ENCODE results near the gene LMCD1.

The LMCD1 gene

DNA sequence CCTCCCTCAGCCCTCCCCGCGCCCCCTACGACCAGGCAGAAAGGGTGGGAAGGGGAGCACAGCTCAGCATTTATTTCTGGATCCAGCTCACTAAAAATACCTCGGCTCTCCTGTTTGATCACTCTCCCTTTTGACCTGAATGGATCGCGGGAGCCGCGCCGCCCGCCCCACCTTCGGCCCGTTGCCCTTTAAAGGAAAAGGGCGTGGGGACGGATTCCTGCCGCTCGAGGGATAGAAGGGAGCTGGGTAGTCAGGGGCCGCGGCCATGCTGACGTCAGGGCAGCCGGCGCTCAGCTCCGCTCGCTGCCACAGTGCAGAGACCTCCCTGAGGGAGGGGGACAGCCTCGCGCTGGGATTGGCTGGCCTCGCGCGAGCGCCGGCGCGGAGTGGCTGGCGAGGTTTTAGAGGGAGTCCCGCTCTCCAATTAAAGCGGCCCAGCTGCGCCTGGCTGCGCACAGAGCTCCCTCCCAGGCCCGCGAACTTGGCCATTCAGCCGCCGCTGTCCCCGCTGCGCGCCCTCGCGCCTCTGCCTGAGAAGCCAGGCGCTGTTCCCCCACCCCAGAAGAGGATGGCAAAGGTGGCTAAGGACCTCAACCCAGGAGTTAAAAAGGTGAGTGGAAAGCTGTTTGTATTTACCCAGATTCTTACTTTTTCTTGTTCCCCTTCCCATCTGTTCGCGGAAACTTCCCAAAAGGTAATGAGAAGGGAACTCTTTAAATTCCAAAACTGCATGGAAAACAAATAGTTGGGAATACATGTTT, at the start of gene LMCD1:
Gene LMCD1 (plus strand): TSS at position 453 of the 761 bp plus-strand sequence. CDS start 116 bp downstream, at position 569.
- peak; percentile 92 for DNase-seq (ENCODE audit: low read depth in 2 of 2)

GRCh38 chr3:8452112-8452511, 49.5 kb upstream of the LMCD1 start:
- DNase-seq (ENCODE audit: low read depth in 2 of 2) = no peak

- no peak for DNase-seq (ENCODE audit: low read depth in 2 of 2)
Measured at GRCh38 chr3:8453153-8453552, 48.5 kb upstream of the LMCD1 start.

GRCh38 chr3:8455526-8456411, 45.9 kb upstream of the LMCD1 start:
- DNase-seq (ENCODE audit: low read depth in 2 of 2) = no peak

- no peak for DNase-seq (ENCODE audit: low read depth in 2 of 2)
Measured at GRCh38 chr3:8456412-8456811, 45.2 kb upstream of the LMCD1 start.

DNA sequence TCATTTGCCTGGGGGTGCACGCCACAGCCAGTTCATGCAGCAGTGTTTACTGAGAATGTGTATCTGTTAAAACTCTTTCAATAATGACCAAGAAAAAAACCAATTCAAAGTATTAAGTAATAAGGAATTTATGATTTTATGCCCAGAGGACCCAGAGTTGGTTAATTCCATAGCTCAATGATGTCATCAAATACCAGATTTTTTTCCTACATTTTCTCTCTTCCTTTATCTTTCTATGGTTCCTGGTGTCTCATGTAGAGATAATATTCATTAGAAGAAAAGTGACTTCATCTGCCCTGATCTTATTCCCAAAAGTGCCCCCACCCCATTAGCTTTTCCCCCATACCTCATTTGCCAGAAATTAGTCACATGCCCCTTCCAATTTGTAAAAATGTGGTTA, 44.6 kb upstream of the LMCD1 start:
- peak; percentile 63 to 69 for DNase-seq (ENCODE audit: low read depth in 2 of 2)

DNA sequence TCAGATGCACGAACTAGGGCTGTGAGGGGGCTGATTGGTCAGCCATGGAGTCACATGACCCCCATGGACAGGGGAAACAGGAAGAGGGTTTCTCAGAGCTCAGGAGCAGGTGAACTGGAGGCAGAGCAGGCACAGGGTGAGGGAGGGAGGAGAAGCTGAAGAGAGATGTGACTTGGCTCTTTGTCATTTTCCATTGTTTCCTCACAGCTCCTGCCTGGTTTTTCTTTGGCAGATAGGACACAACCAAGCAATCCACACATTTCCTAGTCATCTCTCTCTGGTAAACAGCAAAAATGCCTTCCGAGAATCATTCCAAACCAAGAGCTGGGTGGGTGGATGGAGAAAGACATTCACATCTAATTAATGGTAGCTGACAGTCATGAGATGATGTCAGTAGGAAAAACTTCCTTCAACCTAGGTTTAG, 43.4 kb upstream of the LMCD1 start:
- peak; percentile 78 to 83 for DNase-seq (ENCODE audit: low read depth in 2 of 2)

GRCh38 chr3:8458711-8459110, 42.9 kb upstream of the LMCD1 start:
- DNase-seq (ENCODE audit: low read depth in 2 of 2) = peak; percentile 91 to 92

DNA sequence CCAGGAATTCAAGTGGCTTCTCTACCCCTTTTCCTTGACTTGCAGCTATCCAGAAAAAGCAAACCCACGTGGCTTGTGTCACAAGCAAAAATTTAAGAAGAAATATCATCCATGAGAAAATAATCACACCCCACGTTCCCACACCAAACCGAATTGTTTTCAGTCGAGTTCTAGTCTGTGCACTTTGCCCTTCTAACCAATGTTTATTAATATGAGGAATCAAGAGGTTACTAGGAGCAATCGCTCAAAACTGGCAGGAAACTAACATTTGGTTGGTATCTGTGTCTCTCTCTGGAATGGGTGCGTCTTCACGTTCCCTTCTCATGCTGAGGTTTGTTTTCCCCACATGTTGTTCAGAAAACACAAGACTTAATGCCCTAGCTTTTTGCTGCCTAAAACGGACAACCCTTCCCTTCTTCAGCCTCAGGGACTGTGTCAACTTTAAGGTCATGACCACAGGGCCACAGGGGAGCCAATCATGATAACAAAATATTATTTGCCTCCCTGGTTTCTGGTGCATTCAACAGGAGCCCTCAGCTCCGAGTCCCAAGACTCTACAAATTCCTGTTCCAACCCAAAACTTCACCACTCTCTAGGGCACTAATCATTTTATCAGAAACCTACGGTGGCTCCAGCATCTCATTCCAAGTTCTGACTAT, 41.4 kb upstream of the LMCD1 start:
- no peak for DNase-seq (ENCODE audit: low read depth in 2 of 2)

DNA sequence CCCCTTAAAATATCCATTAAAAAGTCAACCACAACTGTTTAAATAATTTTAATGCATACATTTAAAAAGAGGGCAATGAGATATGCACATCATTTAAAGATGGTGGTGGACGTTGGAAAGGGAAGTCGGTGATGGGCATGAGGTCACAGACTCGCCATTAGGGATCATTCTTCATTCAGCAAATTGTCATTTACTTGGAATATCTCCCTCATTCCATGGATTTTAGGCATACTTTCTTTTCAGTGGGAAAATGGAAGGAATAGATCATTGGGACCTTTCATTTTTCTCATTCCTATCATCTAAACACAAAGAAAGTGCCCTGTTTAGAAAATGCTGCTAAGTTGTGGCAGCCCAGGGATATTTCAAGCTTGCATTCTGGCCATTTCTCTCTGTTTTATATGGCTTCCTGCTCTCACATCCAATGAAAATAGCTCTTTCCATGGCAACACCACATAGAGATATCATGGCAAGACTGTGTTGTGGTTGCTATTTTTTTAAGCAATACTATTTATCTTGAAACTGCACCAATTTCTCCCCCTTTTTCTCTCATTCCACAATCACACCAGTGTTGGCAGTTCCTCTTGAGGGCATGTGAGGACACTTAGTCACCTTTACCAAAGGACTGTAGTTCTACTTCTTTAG, 40.7 kb upstream of the LMCD1 start:
- peak; percentile 66 to 74 for DNase-seq (ENCODE audit: low read depth in 2 of 2)

- DNase-seq (ENCODE audit: low read depth in 2 of 2) = no peak
Measured at GRCh38 chr3:8464668-8465067, 37.0 kb upstream of the LMCD1 start.

GRCh38 chr3:8466526-8466925, 35.1 kb upstream of the LMCD1 start:
- DNase-seq (ENCODE audit: low read depth in 2 of 2) = no peak

- no peak for DNase-seq (ENCODE audit: low read depth in 2 of 2)
Measured at GRCh38 chr3:8470801-8471200, 30.8 kb upstream of the LMCD1 start.

DNA sequence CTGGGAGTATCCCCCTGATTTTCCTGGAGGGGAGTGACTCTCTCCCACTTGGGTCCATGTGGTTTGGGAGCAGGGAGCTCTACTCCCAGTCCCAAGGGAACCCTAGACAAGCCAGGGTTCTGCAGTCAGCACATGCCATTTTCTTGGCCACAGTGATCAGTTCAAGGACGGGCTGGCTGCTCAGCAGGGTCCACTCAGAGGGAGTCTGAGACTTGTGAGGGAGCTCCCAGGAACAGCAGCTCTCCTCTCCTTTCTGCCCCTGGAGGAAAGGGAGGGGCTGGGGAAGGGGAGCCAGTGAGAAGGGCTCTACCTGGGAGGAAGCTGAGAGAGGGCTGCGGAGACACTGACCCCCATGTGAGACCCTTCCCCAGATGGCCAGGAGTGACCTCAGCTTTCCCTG, 29.1 kb upstream of the LMCD1 start:
- DNase-seq (ENCODE audit: low read depth in 2 of 2) = no peak

GRCh38 chr3:8473029-8473428, 28.6 kb upstream of the LMCD1 start:
- DNase-seq (ENCODE audit: low read depth in 2 of 2) = no peak

DNA sequence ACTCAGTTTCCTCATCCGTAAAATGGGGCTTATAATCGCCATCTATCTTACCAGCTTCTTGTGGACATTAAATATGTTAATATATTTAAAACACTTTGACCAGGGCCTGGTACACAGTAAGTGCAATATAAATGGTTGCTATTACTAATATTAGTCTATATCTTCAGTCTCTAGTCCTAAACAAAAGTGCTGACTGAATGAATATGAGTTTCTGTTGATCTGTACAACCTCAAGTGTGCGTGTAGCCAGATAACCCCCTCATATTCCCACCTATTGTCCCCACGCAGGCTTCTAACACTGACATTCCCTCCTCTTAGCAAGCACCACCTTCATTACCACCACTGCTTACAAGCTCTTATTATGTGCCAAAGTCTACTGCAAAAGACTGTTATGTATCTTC, 27.6 kb upstream of the LMCD1 start:
- DNase-seq (ENCODE audit: low read depth in 2 of 2) = no peak

GRCh38 chr3:8474991-8475390, 26.6 kb upstream of the LMCD1 start:
- DNase-seq (ENCODE audit: low read depth in 2 of 2) = no peak

DNA sequence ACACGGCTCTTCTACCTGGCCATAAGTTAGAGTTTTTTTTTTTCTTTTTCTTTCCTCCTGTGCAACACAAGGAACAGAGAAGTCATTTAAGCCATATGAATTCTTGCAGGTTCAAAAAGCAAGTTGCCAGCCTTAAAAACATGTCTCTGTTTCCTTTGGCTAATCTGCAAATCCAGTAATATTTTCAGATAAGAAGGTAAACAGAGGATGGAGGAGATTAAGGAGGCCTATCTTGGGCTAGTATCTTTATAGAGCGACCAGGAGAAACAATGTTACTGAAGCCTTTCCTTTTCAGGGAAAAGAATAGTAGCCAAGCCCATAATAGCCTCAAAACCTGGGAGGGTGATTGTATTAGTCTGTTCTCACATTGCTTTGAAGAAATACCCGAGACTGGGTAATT, 20.9 kb upstream of the LMCD1 start:
- DNase-seq (ENCODE audit: low read depth in 2 of 2) = no peak

- no peak for DNase-seq (ENCODE audit: low read depth in 2 of 2)
Measured at GRCh38 chr3:8481380-8481779, 20.2 kb upstream of the LMCD1 start.

DNA sequence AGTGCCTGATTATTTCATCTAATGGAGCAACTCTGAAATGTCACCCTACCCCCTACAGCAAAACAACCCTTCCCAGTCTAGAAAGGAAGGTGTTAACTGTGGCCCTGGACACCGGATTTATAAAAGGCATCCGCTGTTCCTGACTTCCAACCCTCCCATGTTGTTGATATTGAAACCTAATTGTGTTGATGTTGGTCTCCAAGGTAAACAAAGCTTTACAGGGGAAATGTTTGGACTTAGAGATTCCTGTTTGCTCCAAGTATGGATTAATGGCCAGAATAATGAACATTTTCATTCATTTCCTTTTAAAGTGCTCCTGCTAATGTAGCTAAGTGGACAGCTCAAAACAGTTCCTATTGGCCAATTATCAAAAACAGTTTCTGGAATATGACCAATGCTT, 19.4 kb upstream of the LMCD1 start:
- no peak for DNase-seq (ENCODE audit: low read depth in 2 of 2)

DNA sequence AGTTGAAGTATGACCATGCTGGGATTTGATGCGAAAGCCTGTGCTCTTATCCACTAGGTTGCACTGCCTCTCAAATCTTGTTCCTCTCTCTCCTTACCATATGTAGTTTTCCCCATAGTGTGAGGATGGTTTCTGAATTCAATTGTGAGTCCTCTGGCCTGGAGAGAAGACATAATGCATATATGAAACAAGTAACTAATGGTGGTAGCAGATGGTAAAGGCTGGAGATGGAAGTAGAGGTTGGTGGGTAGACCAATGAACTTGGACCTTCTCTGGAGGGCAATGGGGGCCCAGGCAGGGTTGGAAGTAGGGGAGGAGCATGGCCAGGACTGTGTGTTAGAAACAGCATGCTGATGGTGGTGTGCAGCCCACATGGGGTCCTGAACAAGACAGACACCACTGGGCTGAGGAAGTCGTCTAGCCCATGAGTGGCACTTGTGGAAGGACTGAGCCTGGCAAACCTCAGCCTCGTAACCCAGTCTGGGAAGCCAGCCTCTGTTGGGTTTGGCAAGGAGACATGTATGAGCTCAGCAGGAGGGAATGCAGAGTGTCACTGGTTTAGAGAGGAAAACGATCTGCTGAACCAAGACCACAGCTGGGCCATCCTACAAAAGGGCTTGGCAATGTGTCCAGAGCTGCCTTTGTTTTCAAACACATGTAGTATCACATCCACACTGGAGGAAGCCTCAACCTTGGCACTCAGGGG, 18.5 kb upstream of the LMCD1 start:
- DNase-seq (ENCODE audit: low read depth in 2 of 2) = peak; percentile 81 to 84
